Measurements from ENCODE around the gene CCDC142.
"Not testable (repeated sequence)": the region's sequence is repeated elsewhere in the genome, so short reads cannot be mapped to it uniquely, and the experiment has no call there.

Gene CCDC142

DNA sequence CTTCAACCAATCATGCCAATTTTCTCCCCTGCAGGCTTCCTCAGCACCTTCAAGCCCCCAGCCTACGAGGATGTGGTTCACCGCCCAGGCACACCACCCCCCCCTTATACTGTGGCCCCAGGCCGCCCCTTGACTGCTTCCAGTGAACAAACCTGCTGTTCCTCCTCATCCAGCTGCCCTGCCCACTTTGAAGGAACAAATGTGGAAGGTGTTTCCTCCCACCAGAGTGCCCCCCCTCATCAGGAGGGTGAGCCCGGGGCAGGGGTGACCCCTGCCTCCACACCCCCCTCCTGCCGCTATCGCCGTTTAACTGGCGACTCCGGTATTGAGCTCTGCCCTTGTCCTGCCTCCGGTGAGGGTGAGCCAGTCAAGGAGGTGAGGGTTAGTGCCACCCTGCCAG, 22.6 kb downstream of the CCDC142 start:
- not testable (repeated sequence) for H3K4me3 ChIP-seq (ENCODE audit: low read depth, low read length); H3K9me3 ChIP-seq (ENCODE audit: control insufficient read depth, insufficient read depth, low read length); H3K27ac ChIP-seq (ENCODE audit: low read depth, low read length); H3K27me3 ChIP-seq (ENCODE audit: control insufficient read depth, insufficient read depth, low read length); H3K9ac ChIP-seq (ENCODE audit: low read depth, low read length)
- peaks cover 13% of the 10 kb centered on the region for H3K4me1 ChIP-seq (ENCODE audit: control insufficient read depth, insufficient read depth, low read length)
- peaks cover 15% of the 10 kb centered on the region for H3K36me3 ChIP-seq (ENCODE audit: control insufficient read depth, insufficient read depth, low read length)

DNA sequence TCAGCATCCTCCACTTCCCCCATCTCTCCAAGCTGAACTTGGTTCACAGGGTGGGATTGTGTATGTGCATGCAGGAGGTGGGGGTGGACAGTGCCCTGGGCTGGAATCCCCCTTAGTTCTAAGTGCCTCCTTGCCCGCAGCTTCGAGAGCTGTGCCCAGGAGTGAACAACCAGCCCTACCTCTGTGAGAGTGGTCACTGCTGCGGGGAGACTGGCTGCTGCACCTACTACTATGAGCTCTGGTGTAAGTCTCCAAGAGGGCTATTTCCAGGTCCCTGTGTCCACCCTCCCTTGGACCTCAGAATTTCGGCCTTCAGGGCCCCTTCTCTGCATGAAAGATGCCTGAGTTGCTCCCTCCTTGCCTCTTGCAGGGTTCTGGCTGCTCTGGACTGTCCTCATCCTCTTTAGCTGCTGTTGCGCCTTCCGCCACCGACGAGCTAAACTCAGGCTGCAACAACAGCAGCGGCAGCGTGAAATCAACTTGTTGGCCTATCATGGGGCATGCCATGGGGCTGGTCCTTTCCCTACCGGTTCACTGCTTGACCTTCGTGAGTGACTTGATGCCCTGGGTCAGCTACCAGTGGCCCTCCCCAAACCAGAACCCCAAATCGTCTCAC, 23.2 kb downstream of the CCDC142 start:
- H3K9me3 ChIP-seq (ENCODE audit: control insufficient read depth, insufficient read depth, low read length); H3K27ac ChIP-seq (ENCODE audit: low read depth, low read length); H3K27me3 ChIP-seq (ENCODE audit: control insufficient read depth, insufficient read depth, low read length); H3K9ac ChIP-seq (ENCODE audit: low read depth, low read length): not testable (repeated sequence)
- H3K4me1 ChIP-seq (ENCODE audit: control insufficient read depth, insufficient read depth, low read length), result peaks cover 13% of the 10 kb centered on the region
- peak overlapping the region; percentile 97; the same call in 1 of the 2 replicates for H3K4me3 ChIP-seq (ENCODE audit: low read depth, low read length)
- H3K36me3 ChIP-seq (ENCODE audit: control insufficient read depth, insufficient read depth, low read length), result peaks cover 15% of the 10 kb centered on the region

DNA sequence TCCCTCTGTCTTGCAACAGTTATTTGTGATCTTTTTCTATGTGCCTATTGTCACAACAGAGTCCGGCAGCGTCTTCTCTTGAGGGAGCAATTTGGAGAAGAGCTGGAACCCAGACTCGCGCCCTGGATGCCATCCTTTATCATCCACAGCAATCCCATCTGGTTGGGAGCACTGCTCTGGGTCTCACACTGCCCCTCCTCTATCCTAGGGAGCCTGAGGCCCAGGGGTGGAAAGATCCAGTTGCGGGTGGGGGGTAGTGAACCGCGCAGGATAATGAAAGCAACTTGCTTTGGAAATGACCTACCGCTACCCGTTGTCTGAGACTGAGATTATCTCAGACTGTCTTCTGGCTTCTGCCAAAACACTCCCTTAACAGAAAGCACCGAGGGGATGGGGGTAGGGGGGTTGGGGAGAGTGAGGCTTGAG, 23.8 kb downstream of the CCDC142 start:
- no peak overlapping the region for H3K27ac ChIP-seq (ENCODE audit: low read depth, low read length)

DNA sequence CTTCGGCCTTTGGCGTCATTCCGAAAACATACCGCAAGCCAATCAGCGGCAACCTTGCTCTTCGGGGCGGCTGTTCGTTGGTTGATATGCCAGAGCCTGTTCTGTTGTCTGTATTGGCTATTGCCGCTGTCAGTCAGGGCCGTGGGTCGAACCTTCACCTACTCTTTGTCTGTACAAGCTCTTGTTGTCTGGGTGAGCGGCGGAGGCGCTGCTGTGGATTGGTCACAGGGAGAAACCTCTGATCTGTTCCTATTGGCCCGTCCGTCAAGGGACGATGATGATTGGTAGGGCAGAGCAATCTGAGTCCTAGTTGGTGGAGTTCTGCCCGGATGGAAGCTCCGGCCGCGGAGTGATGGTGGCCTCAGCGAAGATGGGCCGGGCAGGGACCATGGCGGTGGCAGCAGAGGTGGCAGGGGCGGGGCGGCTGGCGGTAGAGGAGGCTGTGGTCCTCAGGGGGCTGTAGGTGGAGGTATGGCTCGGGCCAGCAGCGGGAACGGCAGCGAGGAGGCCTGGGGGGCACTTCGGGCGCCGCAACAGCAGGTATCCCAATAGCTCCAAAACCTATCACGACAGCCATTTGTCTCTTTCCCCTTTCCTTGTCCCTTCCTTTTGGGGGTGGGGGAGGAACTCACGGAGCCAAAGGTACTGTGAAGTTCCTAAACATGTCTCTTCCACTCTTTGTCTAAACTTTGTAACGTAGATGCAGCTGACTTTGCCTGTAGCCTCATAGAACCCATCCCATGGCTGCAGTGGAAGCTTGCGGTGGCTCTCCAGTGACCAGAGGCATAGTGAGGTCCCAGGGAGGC, 24.5 kb downstream of the CCDC142 start, which contains the start of gene WBP1:
WBP1 (plus strand) TSS at position 307 of the 806 bp plus-strand sequence; CDS start at position 472, 165 bp downstream.
- Histone ChIP-seq H3K27me3 (ENCODE audit: control insufficient read depth, insufficient read depth, low read length) (no peaks in the 10 kb centered on the region), H3K4me3 (ENCODE audit: low read depth, low read length) (peak within 1 kb of the TSS; percentile 97), H3K36me3 (ENCODE audit: control insufficient read depth, insufficient read depth, low read length) (peaks cover 15% of the 10 kb centered on the region)

More for the DNA sequence above, 23.8 kb downstream of the CCDC142 start:
- peaks cover 10% of the 10 kb centered on the region for H3K4me1 ChIP-seq (ENCODE audit: control insufficient read depth, insufficient read depth, low read length)
- H3K9ac ChIP-seq (ENCODE audit: low read depth, low read length), result peak overlapping the region; percentile 80
- peak overlapping the region; percentile 97 for H3K4me3 ChIP-seq (ENCODE audit: low read depth, low read length)
- H3K36me3 ChIP-seq (ENCODE audit: control insufficient read depth, insufficient read depth, low read length), result peaks cover 15% of the 10 kb centered on the region
- no peaks in the 10 kb centered on the region for H3K9me3 ChIP-seq (ENCODE audit: control insufficient read depth, insufficient read depth, low read length)
- no peaks in the 10 kb centered on the region for H3K27me3 ChIP-seq (ENCODE audit: control insufficient read depth, insufficient read depth, low read length)

DNA sequence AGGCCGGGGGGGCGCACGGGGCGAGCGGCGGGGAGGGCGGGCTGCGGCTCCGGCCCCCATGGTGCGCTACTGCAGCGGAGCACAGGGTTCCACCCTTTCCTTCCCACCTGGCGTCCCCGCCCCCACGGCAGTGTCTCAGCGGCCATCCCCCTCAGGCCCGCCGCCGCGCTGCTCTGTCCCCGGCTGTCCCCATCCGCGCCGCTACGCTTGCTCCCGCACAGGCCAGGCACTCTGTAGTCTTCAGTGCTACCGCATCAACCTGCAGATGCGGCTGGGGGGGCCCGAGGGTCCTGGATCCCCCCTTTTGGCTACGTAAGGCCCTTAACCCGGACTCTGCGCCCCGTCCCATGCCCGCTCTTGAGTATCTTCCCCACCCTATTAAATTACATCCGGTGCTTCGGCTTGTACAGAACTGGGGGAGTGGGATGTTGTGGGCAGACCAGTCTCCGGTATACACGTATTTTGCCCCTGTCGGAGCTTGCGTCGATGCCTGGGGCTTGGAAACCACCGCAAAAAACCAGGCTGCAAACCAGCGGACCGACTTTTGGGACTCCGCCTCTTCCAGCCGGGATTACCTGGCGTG, 25.2 kb downstream of the CCDC142 start:
- Histone ChIP-seq H3K9ac (ENCODE audit: low read depth, low read length) (peak overlapping the region; percentile 78), H3K27me3 (ENCODE audit: control insufficient read depth, insufficient read depth, low read length) (no peaks in the 10 kb centered on the region), H3K9me3 (ENCODE audit: control insufficient read depth, insufficient read depth, low read length) (no peaks in the 10 kb centered on the region), H3K4me3 (ENCODE audit: low read depth, low read length) (peak overlapping the region; percentile 69), H3K36me3 (ENCODE audit: control insufficient read depth, insufficient read depth, low read length) (peaks cover 8% of the 10 kb centered on the region; the same call in 1 of the 2 replicates), H3K27ac (ENCODE audit: low read depth, low read length) (peak overlapping the region; percentile 99), H3K4me1 (ENCODE audit: control insufficient read depth, insufficient read depth, low read length) (peaks cover 10% of the 10 kb centered on the region)

More for the DNA sequence above, 24.5 kb downstream of the CCDC142 start, which contains the start of gene WBP1:
- peak within 1 kb of the TSS; percentile 80 for H3K9ac ChIP-seq (ENCODE audit: low read depth, low read length)
- peaks cover 10% of the 10 kb centered on the region for H3K4me1 ChIP-seq (ENCODE audit: control insufficient read depth, insufficient read depth, low read length)
- H3K27ac ChIP-seq (ENCODE audit: low read depth, low read length), result peak within 1 kb of the TSS; percentile 99
- H3K9me3 ChIP-seq (ENCODE audit: control insufficient read depth, insufficient read depth, low read length), result no peaks in the 10 kb centered on the region

DNA sequence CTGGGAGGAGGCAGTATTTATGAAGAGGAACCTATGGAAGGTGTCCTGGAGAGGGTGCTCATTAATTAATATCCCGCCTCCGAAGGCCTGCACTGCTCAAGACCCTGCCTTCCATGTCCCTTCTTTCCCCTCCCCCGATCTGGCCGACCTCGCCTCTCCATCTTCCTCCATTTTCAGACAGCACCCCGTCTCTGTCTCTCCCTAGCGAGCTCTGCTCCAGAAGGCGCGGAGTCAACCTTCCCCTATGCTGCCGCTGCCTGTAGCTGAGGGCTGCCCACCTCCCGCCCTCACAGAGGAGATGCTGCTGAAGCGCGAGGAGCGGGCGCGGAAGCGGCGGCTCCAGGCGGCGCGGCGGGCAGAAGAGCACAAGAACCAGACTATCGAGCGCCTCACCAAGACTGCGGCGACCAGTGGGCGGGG, 25.7 kb downstream of the CCDC142 start:
- H3K4me3 ChIP-seq (ENCODE audit: low read depth, low read length), result peak overlapping the region; percentile 69
- no peaks in the 10 kb centered on the region for H3K9me3 ChIP-seq (ENCODE audit: control insufficient read depth, insufficient read depth, low read length)
- H3K9ac ChIP-seq (ENCODE audit: low read depth, low read length), result peak overlapping the region; percentile 9
- peak overlapping the region; percentile 99 for H3K27ac ChIP-seq (ENCODE audit: low read depth, low read length)
- peaks cover 3% of the 10 kb centered on the region; the same call in 1 of the 2 replicates for H3K36me3 ChIP-seq (ENCODE audit: control insufficient read depth, insufficient read depth, low read length)
- H3K4me1 ChIP-seq (ENCODE audit: control insufficient read depth, insufficient read depth, low read length), result peaks cover 10% of the 10 kb centered on the region
- no peaks in the 10 kb centered on the region for H3K27me3 ChIP-seq (ENCODE audit: control insufficient read depth, insufficient read depth, low read length)

DNA sequence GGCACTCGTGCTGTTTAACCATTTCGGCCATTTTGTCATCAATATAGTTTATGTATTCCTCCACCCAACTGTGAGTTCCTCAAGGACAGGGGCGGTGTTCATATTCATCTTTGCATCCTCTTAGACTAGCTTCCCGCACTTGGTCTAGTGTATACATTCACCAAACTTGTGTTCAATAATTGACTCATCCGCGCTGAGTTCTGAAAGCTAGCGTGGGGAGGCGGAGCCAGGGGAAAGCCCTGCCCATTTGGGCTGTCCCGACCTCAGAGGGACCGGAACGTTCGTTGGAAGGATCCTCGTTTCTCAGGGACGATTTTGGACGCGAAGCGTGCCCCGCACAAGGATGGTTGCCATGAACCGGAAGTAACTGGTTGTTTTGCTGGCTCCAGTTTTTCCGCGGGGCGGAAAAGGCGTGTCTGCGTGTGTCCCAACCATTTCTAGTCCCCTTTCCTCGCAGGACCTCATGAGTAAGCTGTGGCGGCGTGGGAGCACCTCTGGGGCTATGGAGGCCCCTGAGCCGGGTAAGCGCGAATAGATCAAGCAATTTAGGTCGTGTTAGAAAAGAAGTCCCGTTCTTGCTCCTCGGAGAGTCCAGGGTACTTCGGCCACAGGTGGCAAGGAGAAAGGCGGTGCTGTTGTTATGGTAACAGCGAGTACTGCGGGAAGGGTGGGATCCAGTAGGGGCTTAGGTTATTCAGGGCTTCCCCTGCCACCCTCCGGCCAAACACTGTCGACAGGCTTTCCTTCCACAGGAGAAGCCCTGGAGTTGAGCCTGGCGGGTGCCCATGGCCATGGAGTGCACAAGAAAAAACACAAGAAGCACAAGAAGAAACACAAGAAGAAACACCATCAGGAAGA, 27.9 kb downstream of the CCDC142 start, which contains the start of gene INO80B:
INO80B (plus strand) TSS at position 434 of the 858 bp plus-strand sequence; CDS start at position 464, 30 bp downstream.
- Histone ChIP-seq H3K4me3 (ENCODE audit: low read depth, low read length) (peak within 1 kb of the TSS; percentile 96), H3K4me1 (ENCODE audit: control insufficient read depth, insufficient read depth, low read length) (peaks cover 10% of the 10 kb centered on the region), H3K27me3 (ENCODE audit: control insufficient read depth, insufficient read depth, low read length) (no peaks in the 10 kb centered on the region), H3K36me3 (ENCODE audit: control insufficient read depth, insufficient read depth, low read length) (no peaks in the 10 kb centered on the region), H3K9me3 (ENCODE audit: control insufficient read depth, insufficient read depth, low read length) (no peaks in the 10 kb centered on the region), H3K9ac (ENCODE audit: low read depth, low read length) (peak within 1 kb of the TSS; percentile 76), H3K27ac (ENCODE audit: low read depth, low read length) (peak within 1 kb of the TSS; percentile 24)

DNA sequence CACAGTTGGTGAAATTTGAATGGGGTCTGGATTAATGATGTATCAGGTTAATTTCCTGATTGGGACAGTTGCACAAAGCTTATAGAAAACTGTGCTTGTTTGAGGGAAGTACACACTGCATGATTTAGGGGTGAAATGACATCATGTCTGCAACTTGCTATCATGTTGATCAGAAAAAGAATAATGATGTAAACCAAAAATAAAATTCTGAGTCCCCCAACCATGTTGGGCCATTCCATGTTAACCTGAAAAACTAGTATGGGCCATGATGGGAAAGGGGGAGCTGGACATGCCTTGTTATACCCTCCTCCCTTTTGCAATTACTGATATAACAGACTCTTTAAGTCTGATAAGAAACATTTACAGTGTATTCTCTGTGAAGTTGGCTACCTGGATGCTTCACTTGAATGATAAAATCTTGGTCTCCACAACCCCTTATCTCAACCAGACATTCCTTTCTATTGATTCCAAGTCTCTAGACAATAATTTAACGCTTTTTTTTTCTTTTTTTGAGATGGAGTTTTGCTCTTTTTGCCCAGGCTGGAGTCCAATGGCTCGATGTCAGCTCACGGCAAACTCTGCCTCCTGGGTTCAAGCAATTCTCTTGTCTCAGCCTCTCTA, 32.1 kb downstream of the CCDC142 start:
- Histone ChIP-seq H3K27ac (ENCODE audit: low read depth, low read length) (no peak overlapping the region), H3K36me3 (ENCODE audit: control insufficient read depth, insufficient read depth, low read length) (no peaks in the 10 kb centered on the region), H3K4me1 (ENCODE audit: control insufficient read depth, insufficient read depth, low read length) (0 out of 2 replicates have a peak, but pooled peaks cover 4% of the 10 kb centered on the region), H3K9me3 (ENCODE audit: control insufficient read depth, insufficient read depth, low read length) (no peaks in the 10 kb centered on the region), H3K9ac (ENCODE audit: low read depth, low read length) (no peak overlapping the region), H3K27me3 (ENCODE audit: control insufficient read depth, insufficient read depth, low read length) (no peaks in the 10 kb centered on the region), H3K4me3 (ENCODE audit: low read depth, low read length) (no peak overlapping the region)

DNA sequence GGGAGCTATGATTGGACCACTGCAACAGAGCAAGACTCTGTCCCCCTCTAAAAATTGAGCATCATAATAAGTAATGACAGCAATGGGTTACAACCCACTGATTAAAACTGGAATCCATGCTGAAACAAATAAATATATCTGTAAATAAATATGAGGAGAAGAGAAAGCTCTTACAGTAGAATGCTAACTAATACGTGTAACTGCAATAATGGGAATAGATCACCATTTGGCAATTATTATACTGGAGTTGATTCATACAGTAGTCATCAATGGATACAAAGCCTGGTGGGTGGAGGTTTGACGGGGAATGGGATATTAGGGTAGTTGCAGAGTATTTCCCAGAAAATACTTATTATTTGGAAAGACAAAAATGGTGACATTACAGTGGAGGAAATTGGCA, 34.0 kb downstream of the CCDC142 start:
- H3K4me1 ChIP-seq (ENCODE audit: control insufficient read depth, insufficient read depth, low read length), result no peaks in the 10 kb centered on the region
- no peak overlapping the region for H3K27ac ChIP-seq (ENCODE audit: low read depth, low read length)

More for the DNA sequence above, 34.0 kb downstream of the CCDC142 start:
- Histone ChIP-seq H3K9me3 (ENCODE audit: control insufficient read depth, insufficient read depth, low read length) (no peaks in the 10 kb centered on the region), H3K4me3 (ENCODE audit: low read depth, low read length) (no peak overlapping the region), H3K36me3 (ENCODE audit: control insufficient read depth, insufficient read depth, low read length) (no peaks in the 10 kb centered on the region), H3K9ac (ENCODE audit: low read depth, low read length) (no peak overlapping the region), H3K27me3 (ENCODE audit: control insufficient read depth, insufficient read depth, low read length) (no peaks in the 10 kb centered on the region; the same call in 1 of the 2 replicates)

Measured in HUES48 (cell line).